K562 (cell line): ENCODE measurements around the gene ETV7. TPM values are rescaled to one million over a fixed set of nuclear protein-coding genes. Genes with fewer than 3 reads are reported as not detected.

ENCODE experiments used
- ATF7 ChIP-seq: fragments of 450-650 bp; IDR thresholded peaks from 2 replicates; pipeline ENCODE4 v1.7.1; 2014; ENCODE audit warnings: mild to moderate bottlenecking, moderate library complexity
- CBX5 ChIP-seq: IDR thresholded peaks from 2 replicates; pipeline ENCODE4 v1.6.1; 2014; ENCODE audit warnings: low read depth, borderline replicate concordance
- HDGF ChIP-seq: fragments of 450-650 bp; IDR thresholded peaks from 2 replicates; pipeline ENCODE4 v1.6.1; 2016
- HOXB6 ChIP-seq: fragments of 250-450 bp; sonication (Bioruptor Pico); IDR thresholded peaks from 2 replicates; pipeline ENCODE4 v1.5.1; 2022; ENCODE audit warnings: mild to moderate bottlenecking, borderline replicate concordance
- NRF1 ChIP-seq, 2 experiments: fragments of 450-650 bp; IDR thresholded peaks in 1 of 2; conservative IDR thresholded peaks in 1 of 2; 2 replicates each; pipeline ENCODE4 v1.6.1; 2014; ENCODE audit warnings: mild to moderate bottlenecking in 2 of 2
- POLR2AphosphoS5 ChIP-seq: IDR thresholded peaks from 2 replicates; pipeline ENCODE4 v1.6.1; 2011; ENCODE audit warnings: mild to moderate bottlenecking, low read depth, low read length, moderate library complexity; ENCODE audit not compliant: control insufficient read depth, insufficient read depth
- RHOXF2B ChIP-seq: fragments of 250-450 bp; sonication (Bioruptor Pico); conservative IDR thresholded peaks from 2 replicates; pipeline ENCODE4 v1.5.1; 2021
- SIN3A ChIP-seq, 2 experiments: fragments of 150-350 bp in 1 of 2; IDR thresholded peaks; 2 replicates each; pipeline ENCODE4 v1.6.1; 2011 to 2016; ENCODE audit warnings: borderline replicate concordance in 2 of 2, low read depth in 2 of 2, low read length in 2 of 2, mild to moderate bottlenecking in 2 of 2, moderate library complexity in 2 of 2; ENCODE audit not compliant: control insufficient read depth in 1 of 2
- STAG1 ChIP-seq: sonication (generic); formaldehyde crosslinking; IDR thresholded peaks from 2 replicates; pipeline ENCODE4 v1.5.0; 2020; ENCODE audit warnings: missing genetic modification reagents, borderline replicate concordance
- ZBTB7A ChIP-seq: IDR thresholded peaks from 2 replicates; pipeline ENCODE4 v1.6.1; 2011; ENCODE audit warnings: low read depth, mild to moderate bottlenecking, low read length, moderate library complexity, borderline replicate concordance; ENCODE audit not compliant: control insufficient read depth
- ZNF408 ChIP-seq: fragments of 250-450 bp; sonication (Bioruptor Pico); IDR thresholded peaks from 2 replicates; pipeline ENCODE4 v1.4.0; 2020; ENCODE audit warnings: low read depth, mild to moderate bottlenecking, moderate library complexity
- polyA plus RNA-seq, 8 experiments: library from polyadenylated mRNA; depleted of rRNA in 4 of 8; stranded (reverse) in 5 of 8; unstranded in 3 of 8; fragments of >200 nt; fragmentation: Nextera tagmentation in 2 of 8; fragmentation: Illumina TruSeq in 1 of 8; extraction: Ambion mirVana in 2 of 8; extraction: Trizol in 1 of 8; gene quantifications; 2 replicates each; pipeline versions ENCODE4 v1.2.1 to v1.2.3, GENCODE V29; 2011 to 2014; ENCODE audit warnings: inconsistent platforms in 1 of 8, missing spikeins in 1 of 8
- total RNA-seq, 7 experiments: library from RNA; depleted of rRNA in 6 of 7; stranded (reverse); fragments of >200 nt in 6 of 7; fragmentation: Illumina TruSeq in 2 of 7; extraction: Trizol in 2 of 7; gene quantifications; 2 replicates each; pipeline versions ENCODE4 v1.2.1 to v1.2.3, GENCODE V29; 2011 to 2021; ENCODE audit warnings: low replicate concordance in 1 of 7
- TF ChIP-seq, protein P1 (sequence below): fragments of 200-400 bp; formaldehyde crosslinking; IDR thresholded peaks from 2 replicates; pipeline ENCODE4 v1.6.1; 2017; ENCODE audit warnings: mild to moderate bottlenecking, low read depth, low read length, moderate library complexity
- TF ChIP-seq, protein P2 (sequence below), 2 experiments: fragments of 450-650 bp; formaldehyde crosslinking in 1 of 2; IDR thresholded peaks; 2 replicates each; pipeline versions ENCODE4 v1.4.0 to v1.6.1; 2014 to 2020; ENCODE audit warnings: mild to moderate bottlenecking in 2 of 2, borderline replicate concordance in 1 of 2, low read depth in 1 of 2
- TF ChIP-seq, protein P3 (sequence below), 2 experiments: fragments of 450-650 bp; conservative IDR thresholded peaks; 2 replicates each; pipeline ENCODE4 v1.6.1; 2017; ENCODE audit warnings: mild to moderate bottlenecking in 2 of 2, moderate library complexity in 2 of 2

ETV7 gene
- total and polyA plus RNA-seq, 9 of the 15 experiments (the other 6 are each of a cell fraction or from before 2014, with no cell fraction given), result 0.07 to 0.22 (median 0.14) TPM; not detected in 3

DNA sequence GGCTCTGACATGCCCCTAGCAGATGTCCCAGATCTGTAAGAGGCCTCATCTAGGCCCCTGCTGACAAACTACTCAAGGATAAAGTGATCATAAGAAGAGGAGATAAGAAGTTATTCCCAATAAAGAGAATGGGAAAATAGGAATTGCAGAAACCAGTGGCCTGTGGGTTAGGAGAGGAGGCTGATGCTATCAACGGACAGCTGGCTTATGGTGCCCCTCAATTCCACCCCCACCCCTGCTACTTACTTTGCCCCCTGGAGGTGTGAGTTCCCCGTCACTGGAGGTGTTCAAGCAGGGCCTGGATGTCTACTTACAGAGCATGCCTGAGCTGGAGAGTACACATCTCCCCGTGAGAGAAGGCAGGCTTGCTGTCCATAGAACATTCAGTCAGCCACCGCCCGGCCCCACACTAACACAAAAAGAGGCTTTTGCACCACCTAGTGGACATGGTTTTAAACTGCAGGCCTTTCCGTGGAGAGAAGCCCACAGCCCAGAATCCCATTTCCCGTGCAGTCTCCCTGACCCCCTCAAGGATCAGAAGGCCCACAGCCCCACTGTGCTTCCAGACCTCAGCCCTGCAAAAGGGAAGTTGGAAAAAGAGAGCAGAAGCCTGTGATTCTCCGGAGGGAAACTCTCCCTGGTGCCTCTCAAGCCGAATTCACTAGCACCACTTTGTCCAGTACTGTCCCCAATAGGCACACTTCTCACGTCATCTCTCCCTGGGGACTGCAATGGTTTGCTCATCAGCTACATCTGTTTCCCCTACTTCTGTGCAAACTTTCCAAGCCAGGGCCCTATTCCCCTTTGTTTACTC is 27.0 kb downstream of the ETV7 start (continued):
- TF ChIP-seq, protein P1, sequence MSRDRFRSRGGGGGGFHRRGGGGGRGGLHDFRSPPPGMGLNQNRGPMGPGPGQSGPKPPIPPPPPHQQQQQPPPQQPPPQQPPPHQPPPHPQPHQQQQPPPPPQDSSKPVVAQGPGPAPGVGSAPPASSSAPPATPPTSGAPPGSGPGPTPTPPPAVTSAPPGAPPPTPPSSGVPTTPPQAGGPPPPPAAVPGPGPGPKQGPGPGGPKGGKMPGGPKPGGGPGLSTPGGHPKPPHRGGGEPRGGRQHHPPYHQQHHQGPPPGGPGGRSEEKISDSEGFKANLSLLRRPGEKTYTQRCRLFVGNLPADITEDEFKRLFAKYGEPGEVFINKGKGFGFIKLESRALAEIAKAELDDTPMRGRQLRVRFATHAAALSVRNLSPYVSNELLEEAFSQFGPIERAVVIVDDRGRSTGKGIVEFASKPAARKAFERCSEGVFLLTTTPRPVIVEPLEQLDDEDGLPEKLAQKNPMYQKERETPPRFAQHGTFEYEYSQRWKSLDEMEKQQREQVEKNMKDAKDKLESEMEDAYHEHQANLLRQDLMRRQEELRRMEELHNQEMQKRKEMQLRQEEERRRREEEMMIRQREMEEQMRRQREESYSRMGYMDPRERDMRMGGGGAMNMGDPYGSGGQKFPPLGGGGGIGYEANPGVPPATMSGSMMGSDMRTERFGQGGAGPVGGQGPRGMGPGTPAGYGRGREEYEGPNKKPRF, result no peak
- TF ChIP-seq, protein P2, sequence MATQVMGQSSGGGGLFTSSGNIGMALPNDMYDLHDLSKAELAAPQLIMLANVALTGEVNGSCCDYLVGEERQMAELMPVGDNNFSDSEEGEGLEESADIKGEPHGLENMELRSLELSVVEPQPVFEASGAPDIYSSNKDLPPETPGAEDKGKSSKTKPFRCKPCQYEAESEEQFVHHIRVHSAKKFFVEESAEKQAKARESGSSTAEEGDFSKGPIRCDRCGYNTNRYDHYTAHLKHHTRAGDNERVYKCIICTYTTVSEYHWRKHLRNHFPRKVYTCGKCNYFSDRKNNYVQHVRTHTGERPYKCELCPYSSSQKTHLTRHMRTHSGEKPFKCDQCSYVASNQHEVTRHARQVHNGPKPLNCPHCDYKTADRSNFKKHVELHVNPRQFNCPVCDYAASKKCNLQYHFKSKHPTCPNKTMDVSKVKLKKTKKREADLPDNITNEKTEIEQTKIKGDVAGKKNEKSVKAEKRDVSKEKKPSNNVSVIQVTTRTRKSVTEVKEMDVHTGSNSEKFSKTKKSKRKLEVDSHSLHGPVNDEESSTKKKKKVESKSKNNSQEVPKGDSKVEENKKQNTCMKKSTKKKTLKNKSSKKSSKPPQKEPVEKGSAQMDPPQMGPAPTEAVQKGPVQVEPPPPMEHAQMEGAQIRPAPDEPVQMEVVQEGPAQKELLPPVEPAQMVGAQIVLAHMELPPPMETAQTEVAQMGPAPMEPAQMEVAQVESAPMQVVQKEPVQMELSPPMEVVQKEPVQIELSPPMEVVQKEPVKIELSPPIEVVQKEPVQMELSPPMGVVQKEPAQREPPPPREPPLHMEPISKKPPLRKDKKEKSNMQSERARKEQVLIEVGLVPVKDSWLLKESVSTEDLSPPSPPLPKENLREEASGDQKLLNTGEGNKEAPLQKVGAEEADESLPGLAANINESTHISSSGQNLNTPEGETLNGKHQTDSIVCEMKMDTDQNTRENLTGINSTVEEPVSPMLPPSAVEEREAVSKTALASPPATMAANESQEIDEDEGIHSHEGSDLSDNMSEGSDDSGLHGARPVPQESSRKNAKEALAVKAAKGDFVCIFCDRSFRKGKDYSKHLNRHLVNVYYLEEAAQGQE (IDR thresholded peaks at IDR 0.05; ENCODE audit: borderline replicate concordance), result peak; percentile 89
- TF ChIP-seq, protein P2 (CRISPR knock-in tag; IDR thresholded peaks at IDR 0.05; ENCODE audit: low read depth), result no peak
- TF ChIP-seq ZNF408 (CRISPR knock-in tag) (no peak), ZBTB7A (peak; percentile 66), POLR2AphosphoS5 (no peak), RHOXF2B (no peak), ATF7 (peak; percentile 40; the same call in 1 of the 2 replicates), SIN3A (IDR thresholded peaks at IDR 0.05; ENCODE audit: borderline replicate concordance in 2 of 2, control insufficient read depth in 1 of 2, low read depth in 2 of 2, low read length in 2 of 2) (no peak), NRF1 (conservative IDR thresholded peaks at IDR 0.05 in 1 of 2, IDR thresholded peaks at IDR 0.05 in 1 of 2) (peak; percentile 21 to 41; a peak in 3 of 4 replicates), STAG1 (peak; percentile 78; the same call in 1 of the 2 replicates), HDGF (no peak), HOXB6 (CRISPR knock-in tag) (no peak), CBX5 (no peak)
- TF ChIP-seq, protein P3, sequence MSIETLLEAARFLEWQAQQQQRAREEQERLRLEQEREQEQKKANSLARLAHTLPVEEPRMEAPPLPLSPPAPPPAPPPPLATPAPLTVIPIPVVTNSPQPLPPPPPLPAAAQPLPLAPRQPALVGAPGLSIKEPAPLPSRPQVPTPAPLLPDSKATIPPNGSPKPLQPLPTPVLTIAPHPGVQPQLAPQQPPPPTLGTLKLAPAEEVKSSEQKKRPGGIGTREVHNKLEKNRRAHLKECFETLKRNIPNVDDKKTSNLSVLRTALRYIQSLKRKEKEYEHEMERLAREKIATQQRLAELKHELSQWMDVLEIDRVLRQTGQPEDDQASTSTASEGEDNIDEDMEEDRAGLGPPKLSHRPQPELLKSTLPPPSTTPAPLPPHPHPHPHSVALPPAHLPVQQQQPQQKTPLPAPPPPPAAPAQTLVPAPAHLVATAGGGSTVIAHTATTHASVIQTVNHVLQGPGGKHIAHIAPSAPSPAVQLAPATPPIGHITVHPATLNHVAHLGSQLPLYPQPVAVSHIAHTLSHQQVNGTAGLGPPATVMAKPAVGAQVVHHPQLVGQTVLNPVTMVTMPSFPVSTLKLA (conservative IDR thresholded peaks at IDR 0.05), result 0 out of 4 replicates have a peak, but pooled peaks of 1 of the 2 experiments have one; percentile 16
